Erythroblast (primary cell): ENCODE results near the gene HIBCH.
"Not testable (repeated sequence)": the region's sequence is repeated elsewhere in the genome, so short reads cannot be mapped to it uniquely, and the experiment has no call there.

Experiments used
- DNase-seq, 2 experiments: peaks; one replicate each; lab custom pipeline; 2025; lab: John Stamatoyannopoulos, UW
- GATA1 ChIP-seq: IDR thresholded peaks from 2 replicates; pipeline ENCODE4 v1.6.1; 2011; ENCODE audit warnings: low read depth, mild to moderate bottlenecking, control low read depth, low read length, moderate library complexity
- POLR2A ChIP-seq: IDR thresholded peaks from 2 replicates; pipeline ENCODE4 v1.6.1; 2011; ENCODE audit warnings: mild to moderate bottlenecking, low read length

HIBCH gene, protein sequence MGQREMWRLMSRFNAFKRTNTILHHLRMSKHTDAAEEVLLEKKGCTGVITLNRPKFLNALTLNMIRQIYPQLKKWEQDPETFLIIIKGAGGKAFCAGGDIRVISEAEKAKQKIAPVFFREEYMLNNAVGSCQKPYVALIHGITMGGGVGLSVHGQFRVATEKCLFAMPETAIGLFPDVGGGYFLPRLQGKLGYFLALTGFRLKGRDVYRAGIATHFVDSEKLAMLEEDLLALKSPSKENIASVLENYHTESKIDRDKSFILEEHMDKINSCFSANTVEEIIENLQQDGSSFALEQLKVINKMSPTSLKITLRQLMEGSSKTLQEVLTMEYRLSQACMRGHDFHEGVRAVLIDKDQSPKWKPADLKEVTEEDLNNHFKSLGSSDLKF

GRCh38 chr2:190319555-190320498 lies at the start of gene HIBCH:
HIBCH (minus strand) TSS chr2:190319826; CDS start chr2:190319750, 76 bp downstream.
- peak; percentile 89 to 92 for DNase-seq
- peak; percentile 73 for TF ChIP-seq POLR2A
- TF ChIP-seq GATA1: no peak

- no peak for TF ChIP-seq GATA1
- TF ChIP-seq POLR2A: no peak
- DNase-seq: no peak
Measured at GRCh38 chr2:190367091-190367490, 47.5 kb upstream of the HIBCH start.

GRCh38 chr2:190366248-190366753 lies 46.7 kb upstream of the HIBCH start:
- TF ChIP-seq POLR2A (no peak), GATA1 (no peak)
- no peak for DNase-seq

GRCh38 chr2:190365499-190366204 lies 46.0 kb upstream of the HIBCH start:
- TF ChIP-seq POLR2A (no peak), GATA1 (no peak)
- no peak for DNase-seq

- no peak for DNase-seq
- TF ChIP-seq GATA1 (no peak), POLR2A (no peak)
Measured at GRCh38 chr2:190362894-190363293, 43.3 kb upstream of the HIBCH start.

GRCh38 chr2:190361572-190361971 lies 41.9 kb upstream of the HIBCH start:
- no peak for TF ChIP-seq POLR2A
- TF ChIP-seq GATA1: no peak
- no peak for DNase-seq

DNA sequence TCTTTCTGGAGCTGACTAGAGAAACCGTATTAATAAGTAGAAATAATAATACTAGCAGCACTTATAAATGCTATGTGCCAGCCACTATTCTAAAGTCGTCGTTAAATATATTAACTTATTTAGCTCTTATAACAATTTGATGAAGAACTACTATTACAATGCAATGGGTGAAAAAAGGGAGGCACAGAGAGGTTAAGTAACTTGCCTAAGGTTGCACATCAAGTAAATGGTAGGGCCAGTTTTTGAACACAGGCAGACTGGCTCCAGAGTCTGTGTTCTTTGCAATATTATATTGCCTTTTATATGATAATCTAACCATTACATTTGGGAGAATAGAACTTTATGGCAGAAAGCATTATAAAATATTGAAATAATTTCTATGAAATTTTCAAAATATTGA lies 41.3 kb upstream of the HIBCH start:
- no peak for TF ChIP-seq POLR2A
- TF ChIP-seq GATA1: no peak
- no peak for DNase-seq

DNA sequence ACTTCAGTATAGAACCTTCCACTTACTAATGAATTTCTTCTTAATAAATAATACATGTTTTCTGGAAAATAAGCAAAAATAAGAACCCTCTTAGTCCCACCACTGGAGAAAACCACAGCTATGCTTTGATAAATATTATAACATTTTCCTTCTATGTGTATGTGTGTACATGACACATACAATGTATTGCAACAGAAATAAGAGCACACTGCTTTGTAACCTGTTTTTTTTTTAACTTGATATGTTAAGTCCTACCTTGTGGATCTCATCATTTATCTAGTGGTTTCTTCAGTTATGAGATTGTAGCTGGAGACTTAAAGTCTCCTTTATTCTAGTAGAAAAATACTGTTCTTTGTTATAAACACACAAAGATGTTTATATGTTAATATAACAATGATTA lies 40.9 kb upstream of the HIBCH start:
- no peak for DNase-seq
- TF ChIP-seq POLR2A: no peak

DNA sequence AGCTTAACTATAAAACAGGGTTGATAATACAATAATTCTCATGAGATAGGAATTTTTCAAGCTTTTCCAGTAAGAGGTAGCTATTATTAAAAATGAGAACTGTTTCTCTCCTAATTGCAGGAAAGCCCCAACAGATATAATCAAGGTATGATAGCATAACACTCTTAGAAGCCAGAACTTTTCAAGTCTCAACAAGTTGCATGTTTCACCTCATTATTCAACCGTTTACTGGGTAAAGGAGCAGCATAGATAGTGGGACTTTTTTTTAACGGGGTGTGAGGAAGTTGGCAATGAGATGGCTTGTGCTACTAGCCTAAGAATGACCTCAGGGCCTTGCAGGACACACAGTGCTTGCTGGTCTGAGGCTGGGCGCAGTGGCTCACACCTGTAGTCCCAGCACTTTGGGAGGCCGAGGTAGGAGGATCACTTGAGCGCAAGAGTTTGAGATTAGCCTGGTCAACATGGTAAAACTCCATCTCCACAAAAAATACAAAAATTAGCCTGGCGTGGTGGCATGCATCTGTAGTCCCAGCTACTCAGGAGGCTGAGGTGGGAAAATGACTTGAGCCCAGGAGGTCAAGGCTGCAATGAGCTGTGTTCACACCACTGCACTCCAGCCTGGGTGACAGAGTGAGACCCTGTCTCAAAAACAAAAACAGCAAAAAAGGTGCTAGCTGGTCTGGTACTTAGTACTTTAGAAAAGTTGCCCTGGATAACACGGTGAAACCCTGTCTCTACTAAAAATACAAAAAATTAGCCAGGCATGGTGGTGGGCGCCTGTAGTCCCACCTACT lies 39.2 kb upstream of the HIBCH start:
- DNase-seq: not testable (repeated sequence)

- TF ChIP-seq POLR2A: no peak
- no peak for TF ChIP-seq GATA1
- DNase-seq: no peak
Measured at GRCh38 chr2:190357600-190357999, 38.0 kb upstream of the HIBCH start.

DNA sequence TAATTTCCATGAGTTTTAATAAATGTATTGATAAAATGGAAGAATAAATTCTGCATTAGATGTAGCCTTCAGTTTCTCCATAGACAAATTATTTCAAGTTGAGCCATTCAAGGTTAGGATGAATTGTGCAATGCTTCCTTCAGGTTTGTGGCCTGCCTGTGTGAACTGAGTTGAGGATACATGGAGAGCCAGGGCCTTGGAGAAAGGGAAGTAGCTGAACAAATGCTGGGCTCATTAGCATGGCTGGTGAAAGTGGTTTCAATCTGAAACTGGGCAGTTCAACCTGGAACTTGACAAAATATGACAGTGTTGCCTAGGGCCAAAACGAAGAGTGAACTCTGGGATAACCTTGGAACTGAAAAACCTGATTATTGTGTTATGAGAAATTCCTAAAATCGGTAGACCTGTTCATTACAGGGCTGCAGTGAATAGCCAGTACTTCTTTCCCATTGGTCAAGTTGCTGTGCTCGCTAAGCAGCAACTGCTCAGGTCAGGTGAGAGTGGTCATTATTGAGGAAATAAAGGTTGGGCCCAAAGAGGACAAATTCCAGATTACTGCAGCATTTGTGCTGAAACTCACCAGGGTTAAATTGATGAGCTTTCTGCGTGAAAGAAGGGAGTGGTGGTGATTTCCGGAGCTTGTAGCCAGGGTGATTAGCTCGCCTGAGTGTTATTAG lies 36.5 kb upstream of the HIBCH start:
- no peak for TF ChIP-seq GATA1
- TF ChIP-seq POLR2A: no peak
- no peak for DNase-seq

DNA sequence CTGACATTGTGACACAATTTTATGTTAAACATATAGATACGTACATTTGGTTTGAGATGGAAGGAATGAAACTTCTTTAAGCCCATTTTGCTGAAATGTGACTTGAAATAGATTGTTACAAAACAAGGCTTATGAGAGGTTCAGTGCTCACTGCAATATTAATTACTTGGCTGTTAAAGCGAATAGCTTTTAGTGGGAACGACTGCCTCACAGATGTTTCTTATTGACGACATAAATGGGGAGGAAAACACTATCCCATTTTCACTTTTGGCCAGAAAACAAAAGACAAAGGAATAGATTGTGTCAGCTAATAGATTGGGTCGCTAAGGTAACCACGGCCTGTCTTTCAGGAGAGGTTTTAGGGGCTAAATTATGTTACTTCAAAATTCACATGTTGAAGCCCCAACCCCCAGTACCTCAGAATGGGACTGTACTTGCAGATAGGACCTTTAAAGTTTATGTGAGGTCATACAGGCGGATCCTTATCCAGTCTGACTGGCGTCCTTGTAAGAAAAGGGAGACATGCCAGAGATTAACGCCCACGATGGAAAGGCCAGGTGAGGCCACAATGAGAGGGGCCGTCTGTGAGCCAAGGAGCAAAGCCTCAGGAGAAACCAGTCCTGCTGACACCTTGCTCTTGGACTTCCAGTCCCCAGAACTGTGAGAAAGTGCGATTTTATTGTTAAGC lies 34.5 kb upstream of the HIBCH start:
- DNase-seq: peak; percentile 26 to 57
- TF ChIP-seq POLR2A: no peak
- no peak for TF ChIP-seq GATA1
